Caco-2 (cell line): ENCODE data around the gene RFPL3. TPM values are rescaled to one million over a fixed set of nuclear protein-coding genes. Genes with fewer than 3 reads are reported as not detected.
"Not testable (repeated sequence)": the region's sequence is repeated elsewhere in the genome, so short reads cannot be mapped to it uniquely, and the experiment has no call there.

Source experiments
- Bru-seq: library from RNA; stranded (reverse); fragments of 400-500 nt; gene quantifications from one replicate; lab custom pipeline; 2021; lab: Mats Ljungman, UMichigan
- BruChase-seq, 2 experiments: library from RNA; stranded (reverse); fragments of 400-500 nt; gene quantifications; one replicate each; lab custom pipeline; 2021; lab: Mats Ljungman, UMichigan
- BruUV-seq: library from RNA; stranded (reverse); fragments of 400-500 nt; replicated peaks from 2 replicates; lab custom pipeline; 2021; lab: Mats Ljungman, UMichigan
- CTCF ChIA-PET: fragments of 300-600 bp; sonication (Branson Sonifier 250); formaldehyde crosslinking; loops from one replicate; lab custom pipeline; 2022; ENCODE audit warnings: antibody characterized with exemption; lab: Charles Lee
- POLR2A ChIA-PET: fragments of 300-600 bp; sonication (Branson Sonifier 250); formaldehyde crosslinking; loops from one replicate; lab custom pipeline; 2022; ENCODE audit warnings: antibody characterized with exemption; lab: Charles Lee
- DNase-seq, 2 experiments: peaks; one replicate each; pipeline versions ENCODE4 v3.0.0 to v3.0.0-alpha.2; 2020 to 2022
- H3K27me3 ChIP-seq: replicated peaks from 2 replicates; pipeline ENCODE4 v1.6.0; 2011; ENCODE audit warnings: low read length; ENCODE audit not compliant: control insufficient read depth, insufficient read depth
- H3K36me3 ChIP-seq: 2 replicates; pipeline ENCODE4 v1.5.1; 2011; ENCODE audit warnings: low read length; ENCODE audit not compliant: control insufficient read depth, insufficient read depth
- H3K4me1 ChIP-seq: fragments of 250-450 bp; sonication (Bioruptor Pico); 2 replicates; pipeline ENCODE4 v1.5.1; 2020; ENCODE audit warnings: mild to moderate bottlenecking
- H3K4me3 ChIP-seq: 2 replicates; pipeline ENCODE4 v1.5.1; 2011; ENCODE audit warnings: low read depth, mild to moderate bottlenecking, control low read depth, low read length
- H3K9me3 ChIP-seq: fragments of 250-450 bp; sonication (Bioruptor Pico); 2 replicates; pipeline ENCODE4 v1.5.1; 2020; ENCODE audit warnings: mild to moderate bottlenecking, moderate library complexity
- H3K27ac Mint-ChIP-seq: one replicate; pipeline ENCODE4 v1.8.0; 2022; ENCODE audit warnings: mixed read lengths; ENCODE audit not compliant: unreplicated experiment
- H3K27me3 Mint-ChIP-seq: one replicate; pipeline ENCODE4 v1.8.0; 2022; ENCODE audit warnings: mixed read lengths; ENCODE audit not compliant: insufficient read depth, unreplicated experiment
- H3K36me3 Mint-ChIP-seq: one replicate; pipeline ENCODE4 v1.8.0; 2022; ENCODE audit warnings: mild to moderate bottlenecking, mixed read lengths; ENCODE audit not compliant: insufficient read depth, unreplicated experiment
- H3K4me1 Mint-ChIP-seq: one replicate; pipeline ENCODE4 v1.8.0; 2022; ENCODE audit warnings: low read depth, mixed read lengths; ENCODE audit not compliant: unreplicated experiment
- H3K4me3 Mint-ChIP-seq: one replicate; pipeline ENCODE4 v1.8.0; 2022; ENCODE audit warnings: mild to moderate bottlenecking, moderate library complexity, mixed read lengths; ENCODE audit not compliant: unreplicated experiment
- H3K9me3 Mint-ChIP-seq: one replicate; pipeline ENCODE4 v1.8.0; 2022; ENCODE audit warnings: mixed read lengths; ENCODE audit not compliant: unreplicated experiment
- CTCF ChIP-seq, 2 experiments: fragments of 200-600 bp in 1 of 2; IDR thresholded peaks; 1 replicate in 1 of 2; 2 replicates in 1 of 2; pipeline versions ENCODE4 v1.5.1 to v1.8.0; 2011 to 2022; ENCODE audit warnings: antibody characterized with exemption in 1 of 2, control low read depth in 1 of 2, inconsistent platforms in 1 of 2, low read depth in 1 of 2, low read length in 1 of 2, mild to moderate bottlenecking in 1 of 2, moderate library complexity in 1 of 2; ENCODE audit not compliant: insufficient read depth in 1 of 2, severe bottlenecking in 1 of 2, unreplicated experiment in 1 of 2
- intact Hi-C: fragments of 100-400 bp; cut with micrococcal nuclease; formaldehyde crosslinking; loops from one replicate; pipeline ENCODE4 v1.10.0; 2022; ENCODE audit not compliant: unreplicated experiment
- long read RNA-seq: library from polyadenylated mRNA; stranded (forward); transcript quantifications from one replicate; pipeline ENCODE4 v2.0.0, GENCODE V29; 2022
- total RNA-seq: library from RNA; stranded (reverse); gene quantifications from 2 replicates; pipeline ENCODE4 v1.2.3, GENCODE V29; 2022

RFPL3 gene
- not detected in 2 replicates for total RNA-seq
- Bru-seq, nascent RNA = not detected
- not detected for BruChase-seq, experiment 1, labeled RNA remaining after a 2-hour chase
- BruChase-seq, experiment 2, labeled RNA remaining after a 6-hour chase = not detected
- long read RNA-seq = 0 reads

- CTCF ChIA-PET, H3K4me1 ChIP-seq, H3K4me3 Mint-ChIP-seq, POLR2A ChIA-PET, H3K27ac Mint-ChIP-seq, H3K27me3 ChIP-seq, H3K9me3 ChIP-seq, H3K4me3 ChIP-seq, H3K4me1 Mint-ChIP-seq, H3K9me3 Mint-ChIP-seq, H3K27me3 Mint-ChIP-seq, H3K36me3 ChIP-seq, BruUV-seq, H3K36me3 Mint-ChIP-seq, DNase-seq: not testable (repeated sequence)
- intact Hi-C loops = loop anchor here (5.0 kb wide), 1 partner anchor 255 kb away; no protein-coding TSS in a partner anchor
Observed at GRCh38 chr22:32357567-32357966, at the start of gene RFPL3. Gene RFPL3, plus strand, starts transcription at chr22:32357867. Its CDS starts 205 bp downstream, at chr22:32358072.

GRCh38 chr22:32308191-32308590 is 49.5 kb upstream of the RFPL3 start:
- CTCF ChIA-PET = interaction anchor here (0.6 kb wide), 1 partner anchor 103 kb away, joined by 4 read pairs; no protein-coding TSS in a partner anchor
- Histone ChIP-seq H3K27me3 (no peaks in the 10 kb centered on the region), H3K36me3 (no peaks in the 10 kb centered on the region), H3K9me3 (no peaks in the 10 kb centered on the region), H3K4me3 (no peak overlapping the region), H3K4me1 (no peaks in the 10 kb centered on the region)
- POLR2A ChIA-PET = no interaction called here
- intact Hi-C loops = no loop called here
- H3K27me3 Mint-ChIP-seq = peaks cover 8% of the 10 kb centered on the region
- DNase-seq = no peak
- no peak overlapping the region for H3K27ac Mint-ChIP-seq
- TF ChIP-seq CTCF (IDR thresholded peaks at IDR 0.05; ENCODE audit: insufficient read depth in 1 of 2, low read depth in 1 of 2, low read length in 1 of 2, severe bottlenecking in 1 of 2, unreplicated experiment in 1 of 2) = no peak
- no peaks in the 10 kb centered on the region for H3K9me3 Mint-ChIP-seq
- H3K4me1 Mint-ChIP-seq = no peaks in the 10 kb centered on the region
- no peaks in the 10 kb centered on the region for H3K36me3 Mint-ChIP-seq
- no TSS peak for BruUV-seq
- H3K4me3 Mint-ChIP-seq = no peak overlapping the region

- no TSS peak for BruUV-seq
- peaks cover 7% of the 10 kb centered on the region for H3K27me3 Mint-ChIP-seq
- Histone ChIP-seq H3K4me3 (no peak overlapping the region), H3K4me1 (no peaks in the 10 kb centered on the region), H3K36me3 (no peaks in the 10 kb centered on the region), H3K9me3 (no peaks in the 10 kb centered on the region), H3K27me3 (no peaks in the 10 kb centered on the region)
- no peak overlapping the region for H3K27ac Mint-ChIP-seq
- no peaks in the 10 kb centered on the region for H3K9me3 Mint-ChIP-seq
- intact Hi-C loops = no loop called here
- TF ChIP-seq CTCF (IDR thresholded peaks at IDR 0.05; ENCODE audit: insufficient read depth in 1 of 2, low read depth in 1 of 2, low read length in 1 of 2, severe bottlenecking in 1 of 2, unreplicated experiment in 1 of 2) = no peak
- H3K4me1 Mint-ChIP-seq = no peaks in the 10 kb centered on the region
- no peak overlapping the region for H3K4me3 Mint-ChIP-seq
- H3K36me3 Mint-ChIP-seq = no peaks in the 10 kb centered on the region
- CTCF ChIA-PET = no interaction called here
- POLR2A ChIA-PET = no interaction called here
- no peak for DNase-seq
Observed at GRCh38 chr22:32308934-32309333, 48.7 kb upstream of the RFPL3 start.
